K562 (cell line): ENCODE data around the gene ZNF837. TPM values are rescaled to one million over a fixed set of nuclear protein-coding genes. Genes with fewer than 3 reads are reported as not detected.

Experiments used
- ATAC-seq: fragments of 200-7000 bp; cut with Tn5 transposase; 3 replicates; pipeline ENCODE4 v1.9.1; 2020; ENCODE audit warnings: moderate library complexity
- BruUV-seq: library from RNA; stranded (reverse); fragments of 400-500 nt; replicated peaks from 2 replicates; lab custom pipeline; 2021; lab: Mats Ljungman, UMichigan
- CTCF ChIA-PET: fragments of 300-600 bp; formaldehyde crosslinking; extraction: SDS; loops from one replicate; lab custom pipeline; 2021; ENCODE audit warnings: low intra/inter-chr PET ratio; lab: Yijun Ruan, JAX
- POLR2A ChIA-PET: fragments of 300-600, 350-650 bp; sonication (Branson Sonifier 250); formaldehyde crosslinking; extraction: SDS; loops from one replicate; lab custom pipeline; 2021; ENCODE audit warnings: antibody characterized with exemption, inconsistent platforms; lab: Yijun Ruan, JAX
- DNase-seq, 4 experiments: peaks; one replicate each; pipeline versions ENCODE4 v3.0.0 to v3.0.0-alpha.2; 2011 to 2018; ENCODE audit warnings: low spot score in 3 of 4, mixed read lengths in 3 of 4; ENCODE audit errors: extremely low read depth in 1 of 4
- FAIRE-seq: peaks from 2 replicates; lab custom pipeline; 2011; peaks lifted over from hg19 to GRCh38; lab: Jason Lieb, UNC
- H2AFZ ChIP-seq: 2 replicates; pipeline ENCODE4 v1.6.0; 2011; ENCODE audit warnings: low read depth, low read length, control low read depth, inconsistent platforms
- H3K27ac ChIP-seq: fragments of 200-600 bp; 3 replicates; pipeline ENCODE4 v1.8.0; 2011; ENCODE audit warnings: low read depth, mild to moderate bottlenecking, control low read depth, inconsistent platforms, low read length, moderate library complexity, mixed read lengths; ENCODE audit errors: extremely low read depth
- H3K27me3 ChIP-seq, 2 experiments: fragments of 300-600 bp in 1 of 2; 2 replicates in 1 of 2; 3 replicates in 1 of 2; pipeline versions ENCODE4 v1.6.0 to v1.8.0; 2011; ENCODE audit warnings: inconsistent platforms in 2 of 2, low read length in 2 of 2, mild to moderate bottlenecking in 1 of 2, mixed read lengths in 1 of 2, moderate library complexity in 1 of 2; ENCODE audit not compliant: control insufficient read depth in 2 of 2, insufficient read depth in 2 of 2
- H3K36me3 ChIP-seq: fragments of 300-600 bp; 3 replicates; pipeline ENCODE4 v1.8.0; 2011; ENCODE audit warnings: mild to moderate bottlenecking, low read length, inconsistent platforms; ENCODE audit not compliant: control insufficient read depth, insufficient read depth
- H3K4me1 ChIP-seq, 2 experiments: fragments of 200-600 bp in 1 of 2; replicated peaks in 1 of 2; 2 replicates in 1 of 2; 3 replicates in 1 of 2; pipeline versions ENCODE4 v1.5.1 to v1.8.0; 2011; ENCODE audit warnings: inconsistent platforms in 2 of 2, low read length in 2 of 2, mild to moderate bottlenecking in 1 of 2, mixed read lengths in 1 of 2, moderate library complexity in 1 of 2; ENCODE audit not compliant: control insufficient read depth in 2 of 2, insufficient read depth in 2 of 2
- H3K4me2 ChIP-seq: 2 replicates; pipeline ENCODE4 v1.6.1; 2011; ENCODE audit warnings: low read length, control low read depth, inconsistent platforms, mixed read lengths; ENCODE audit not compliant: insufficient read depth
- H3K4me3 ChIP-seq: fragments of 200-600 bp; sonication (generic), shearing (Covaris generic); 2 replicates; pipeline ENCODE4 v1.5.1; 2016; ENCODE audit warnings: control low read depth, inconsistent platforms
- H3K79me2 ChIP-seq: fragments of 200-600 bp; 3 replicates; pipeline ENCODE4 v1.8.0; 2011; ENCODE audit warnings: low read length, inconsistent platforms; ENCODE audit not compliant: control insufficient read depth, insufficient read depth
- H3K9ac ChIP-seq, 2 experiments: 2 replicates each; pipeline versions ENCODE4 v1.6.0 to v1.6.1; 2011; ENCODE audit warnings: low read depth in 2 of 2, low read length in 2 of 2, control low read depth in 1 of 2, inconsistent platforms in 1 of 2, mild to moderate bottlenecking in 1 of 2, mixed read lengths in 1 of 2; ENCODE audit not compliant: insufficient read depth in 1 of 2
- H3K9me1 ChIP-seq: one replicate; pipeline ENCODE4 v1.6.0; 2011; ENCODE audit warnings: inconsistent platforms, mild to moderate bottlenecking, low read length, moderate library complexity; ENCODE audit not compliant: control insufficient read depth, insufficient read depth
- H3K9me3 ChIP-seq: replicated peaks from 2 replicates; pipeline ENCODE4 v1.5.1; 2011; ENCODE audit warnings: low read depth, low read length, inconsistent platforms; ENCODE audit not compliant: control insufficient read depth, insufficient read depth
- H4K20me1 ChIP-seq: replicated peaks from 2 replicates; pipeline ENCODE4 v1.6.1; 2011; ENCODE audit warnings: low read length, inconsistent platforms, mixed read lengths; ENCODE audit not compliant: control insufficient read depth, insufficient read depth
- C11orf30 ChIP-seq: fragments of 450-650 bp; IDR thresholded peaks from 2 replicates; pipeline ENCODE4 v1.6.1; 2016; ENCODE audit warnings: low read depth, mild to moderate bottlenecking
- CBX5 ChIP-seq: IDR thresholded peaks from 2 replicates; pipeline ENCODE4 v1.6.1; 2014; ENCODE audit warnings: low read depth, borderline replicate concordance
- HEY1 ChIP-seq: fragments of 250-450 bp; sonication (Bioruptor Pico); IDR thresholded peaks from 2 replicates; pipeline ENCODE4 v1.5.0; 2020; ENCODE audit warnings: mild to moderate bottlenecking, moderate library complexity, borderline replicate concordance
- MAFG ChIP-seq: fragments of 450-650 bp; conservative IDR thresholded peaks from 2 replicates; pipeline ENCODE4 v1.6.1; 2016; ENCODE audit warnings: missing genetic modification characterization, missing compliant biosample characterization
- NR3C1 ChIP-seq: sonication (generic); formaldehyde crosslinking; IDR thresholded peaks from 2 replicates; pipeline ENCODE4 v1.8.1; 2022; ENCODE audit warnings: missing genetic modification reagents
- PHF8 ChIP-seq: fragments of 200-600 bp; sonication (generic); IDR thresholded peaks from 2 replicates; pipeline ENCODE4 v1.6.1; 2012; ENCODE audit warnings: mixed run types, mild to moderate bottlenecking, inconsistent platforms, low read length, moderate library complexity, borderline replicate concordance
- POLR2B ChIP-seq: fragments of 450-650 bp; IDR thresholded peaks from 2 replicates; pipeline ENCODE4 v1.6.1; 2018; ENCODE audit warnings: low read depth; ENCODE audit not compliant: partially characterized antibody
- POLR2G ChIP-seq: fragments of 200-400 bp; formaldehyde crosslinking; IDR thresholded peaks from 2 replicates; pipeline ENCODE4 v1.6.1; 2017; ENCODE audit warnings: low read depth, mild to moderate bottlenecking, antibody characterized with exemption, low read length, moderate library complexity
- SIRT6 ChIP-seq: IDR thresholded peaks from one replicate; pipeline ENCODE4 v1.6.1; 2012; ENCODE audit warnings: low read depth, mild to moderate bottlenecking, control low read depth, inconsistent platforms, low read length, moderate library complexity
- ZBTB26 ChIP-seq: fragments of 450-650 bp; formaldehyde crosslinking; IDR thresholded peaks from 2 replicates; pipeline ENCODE4 v1.4.0; 2022; ENCODE audit warnings: missing genetic modification characterization
- ZNF165 ChIP-seq: fragments of 250-450 bp; sonication (Bioruptor Pico); IDR thresholded peaks from 2 replicates; pipeline ENCODE4 v1.4.0; 2020; ENCODE audit warnings: borderline replicate concordance
- ZNF212 ChIP-seq: fragments of 450-650 bp; formaldehyde crosslinking; IDR thresholded peaks from 2 replicates; pipeline ENCODE4 v1.4.0; 2020; ENCODE audit warnings: mild to moderate bottlenecking
- ZNF316 ChIP-seq: fragments of 450-650 bp; IDR thresholded peaks from 2 replicates; pipeline ENCODE4 v1.6.1; 2016
- ZNF589 ChIP-seq: fragments of 200-800 bp; sonication (Bioruptor generic); IDR thresholded peaks from 2 replicates; pipeline ENCODE4 v1.6.1; 2016; ENCODE audit warnings: low read depth, missing genetic modification characterization, missing compliant biosample characterization
- ZNF707 ChIP-seq: fragments of 250-450 bp; sonication (Bioruptor Pico); conservative IDR thresholded peaks from 2 replicates; pipeline ENCODE4 v1.8.0; 2022; ENCODE audit warnings: inconsistent platforms, mild to moderate bottlenecking, moderate library complexity
- WGBS: fragments of 100-300 bp; shearing (Covaris generic); methylation state at CpG from one replicate; pipeline ENCODE4 v1.1.6; 2016; ENCODE audit warnings: low coverage, mixed read lengths; ENCODE audit not compliant: insufficient coverage; ENCODE audit errors: missing lambda C conversion rate; 5-methylcytosine and 5-hydroxymethylcytosine counted together
- in situ Hi-C: fragments of 300-500 bp; cut with MboI; formaldehyde crosslinking; loops from 4 replicates; pipeline ENCODE4 v1.15.0; 2018; ENCODE audit warnings: inconsistent platforms, mixed read lengths
- intact Hi-C: fragments of 100-400 bp; cut with micrococcal nuclease; formaldehyde crosslinking; loops from 2 replicates; pipeline ENCODE4 v1.14.2; 2022
- polyA plus RNA-seq, 8 experiments: library from polyadenylated mRNA; depleted of rRNA in 4 of 8; stranded (reverse) in 5 of 8; unstranded in 3 of 8; fragments of >200 nt; fragmentation: Nextera tagmentation in 2 of 8; fragmentation: Illumina TruSeq in 1 of 8; extraction: Ambion mirVana in 2 of 8; extraction: Trizol in 1 of 8; gene quantifications; 2 replicates each; pipeline versions ENCODE4 v1.2.1 to v1.2.3, GENCODE V29; 2011 to 2014; ENCODE audit warnings: inconsistent platforms in 1 of 8, missing spikeins in 1 of 8
- total RNA-seq, 7 experiments: library from RNA; depleted of rRNA in 6 of 7; stranded (reverse); fragments of >200 nt in 6 of 7; fragmentation: Illumina TruSeq in 2 of 7; extraction: Trizol in 2 of 7; gene quantifications; 2 replicates each; pipeline versions ENCODE4 v1.2.1 to v1.2.3, GENCODE V29; 2011 to 2021; ENCODE audit warnings: low replicate concordance in 1 of 7

Gene ZNF837
- total and polyA plus RNA-seq, 9 of the 15 experiments (the other 6 are each of a cell fraction or from before 2014, with no cell fraction given), result 0.11 to 2.1 (median 0.57) TPM; not detected in 4

GRCh38 chr19:58394821-58395219 is 14.0 kb upstream of the ZNF837 start:
- H3K4me1 ChIP-seq, result peaks cover 5 to 56% of the 10 kb centered on the region in 2 experiments; a peak in 4 of 5 replicates
- in situ Hi-C loops, result no loop called here
- TF ChIP-seq ZNF212 (CRISPR knock-in tag), result no peak
- peak; percentile 65; the same call in 1 of the 2 replicates for TF ChIP-seq C11orf30
- peak; percentile 30; the same call in 1 of the 2 replicates for TF ChIP-seq MAFG (tag)
- TF ChIP-seq HEY1, result no peak
- TF ChIP-seq POLR2G, result no peak
- peak; percentile 80 for TF ChIP-seq ZNF316
- TF ChIP-seq ZBTB26 (CRISPR knock-in tag), result no peak
- no peak for TF ChIP-seq ZNF707 (CRISPR knock-in tag)
- TF ChIP-seq POLR2B, result peak; percentile 61
- TF ChIP-seq NR3C1 (CRISPR knock-in tag), result no peak
- no peak for TF ChIP-seq PHF8
- peak; percentile 32 for TF ChIP-seq SIRT6
- TF ChIP-seq ZNF589 (CRISPR knock-in tag), result no peak
- TF ChIP-seq CBX5, result no peak
- TF ChIP-seq ZNF165 (CRISPR knock-in tag), result no peak
- TF ChIP-seq, all 486 proteins: peak for 5
- Histone ChIP-seq H3K4me2 (no peak overlapping the region), H3K4me3 (no peak overlapping the region), H3K27ac (no peak overlapping the region; the same call in 2 of the 3 replicates), H3K27me3 (no peaks in the 10 kb centered on the region), H3K9ac (peak overlapping the region in 1 of 2 experiments; percentile 38; a peak in 1 of 4 replicates), H3K79me2 (peaks cover 31% of the 10 kb centered on the region), H4K20me1 (peaks cover 18% of the 10 kb centered on the region; the same call in 1 of the 2 replicates), H2AFZ (no peak overlapping the region), H3K9me3 (no peaks in the 10 kb centered on the region), H3K9me1 (no peaks in the 10 kb centered on the region), H3K36me3 (peaks cover 58% of the 10 kb centered on the region)
- ATAC-seq, result peak; percentile 31
- BruUV-seq, result no TSS peak
- ChIA-PET CTCF (no interaction called here), POLR2A (interaction anchor here (0.6 to 0.7 kb wide), 2 partner anchors 119 to 212 kb away, joined by 3 to 7 read pairs; partner anchors contain the start of gene ZNF274)
- 72% methylated on average over 3 of the region's 3 CpGs for WGBS
- no peak for FAIRE-seq
- DNase-seq, result peak in 1 of 4 experiments; percentile 13
- intact Hi-C loops, result no loop called here
